ENCODE results near the gene OR51S1.

- TF ChIP-seq CTCF (IDR thresholded peaks at IDR 0.05; ENCODE audit: poor library complexity) (no peak), EZH2 (IDR thresholded peaks at IDR 0.05; ENCODE audit: borderline replicate concordance) (no peak)
These were observed 44.7 kb downstream of the OR51S1 start, which contains the start of gene OR52R1 for GRCh38 chr11:4804280-4804679.

Measured in hepatocyte (in vitro differentiated cells).